Adrenal gland (tissue), 5 donors: Measurements from ENCODE around the gene CYTH3.

ENCODE experiments used
- CTCF ChIP-seq, 6 experiments: fragments of 450-650 bp in 4 of 6; fragments of 200-600 bp in 2 of 6; sonication (generic) in 1 of 6; IDR thresholded peaks; 1 replicate in 5 of 6; 2 replicates in 1 of 6; pipeline versions ENCODE4 v1.5.1 to v1.8.0; 2016 to 2021; ENCODE audit warnings: antibody characterized with exemption in 6 of 6, mild to moderate bottlenecking in 2 of 6, moderate library complexity in 1 of 6
- POLR2A ChIP-seq, 2 donors: fragments of 450-650 bp; IDR thresholded peaks; one replicate each; pipeline ENCODE4 v1.6.1; 2017; ENCODE audit warnings: antibody characterized with exemption in 2 of 2, mild to moderate bottlenecking in 2 of 2, moderate library complexity in 1 of 2
- donor health status: DM: no; HTN: no; CAD: no.

GRCh38 chr7:6273380-6273837 is 985 bp upstream of the CYTH3 start:
- TF ChIP-seq CTCF (IDR thresholded peaks at IDR 0.05) (no peak), POLR2A (IDR thresholded peaks at IDR 0.05) (no peak)
